NCI-H2227 treated with DMSO at 0.1 percent for 48 hours (cell line): ENCODE data around the gene DACH1.

Experiments
- DNase-seq: peaks from one replicate; lab custom pipeline; 2025; lab: John Stamatoyannopoulos, UW

DACH1 gene

DNA sequence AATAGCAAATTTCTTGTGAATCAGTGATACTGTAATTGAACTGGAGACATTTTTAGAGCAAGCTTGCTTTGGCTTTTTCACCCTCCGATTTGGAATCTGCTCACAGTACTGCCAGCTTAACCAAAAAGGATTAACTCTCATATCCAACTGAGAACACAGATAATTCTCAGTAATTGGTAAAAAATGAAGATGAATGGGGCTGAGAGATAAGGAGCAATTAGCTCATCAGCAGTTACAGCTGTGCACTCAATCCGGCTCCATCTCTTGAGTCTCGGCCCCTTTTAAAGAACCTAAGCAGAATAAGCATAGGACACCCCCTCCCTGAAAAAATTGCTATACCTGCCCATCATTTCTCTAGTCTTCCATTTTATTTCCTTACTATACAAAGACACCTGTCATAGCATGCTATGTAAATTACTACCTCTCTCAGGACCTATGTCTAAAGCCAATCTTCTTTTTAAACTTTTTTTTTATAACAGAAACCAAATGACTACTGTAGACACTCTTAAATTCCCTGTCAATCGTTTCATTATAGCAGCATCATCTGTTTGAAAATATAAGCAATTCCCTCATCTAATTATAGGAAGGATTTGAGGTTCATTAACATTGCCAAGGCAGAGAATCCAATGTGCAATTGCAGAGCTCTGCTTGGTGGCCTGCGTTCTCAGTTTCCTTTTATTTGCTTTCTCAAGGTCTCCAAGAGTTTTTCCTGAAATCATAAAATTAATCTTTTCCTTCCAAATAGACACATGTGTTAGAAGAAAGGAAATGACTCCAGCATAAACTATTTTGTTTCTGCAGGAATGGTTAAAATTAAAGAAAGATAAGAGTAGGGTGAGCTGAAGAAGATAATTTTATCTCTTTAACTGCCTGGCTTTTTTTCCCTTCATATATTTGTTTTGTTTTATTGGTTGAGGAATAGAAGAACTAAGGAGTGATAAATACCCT is 242.1 kb downstream of the DACH1 start:
- peak; percentile 12 for DNase-seq

GRCh38 chr13:71621174-71622124 is 245.6 kb downstream of the DACH1 start:
- peak; percentile 91 for DNase-seq

GRCh38 chr13:71619096-71619495 is 247.9 kb downstream of the DACH1 start:
- DNase-seq = no peak

- no peak for DNase-seq
These were observed 248.8 kb downstream of the DACH1 start for GRCh38 chr13:71618159-71618558.

- DNase-seq = no peak
These were observed 249.7 kb downstream of the DACH1 start for GRCh38 chr13:71617265-71617664.

GRCh38 chr13:71613066-71613745 is 253.8 kb downstream of the DACH1 start:
- no peak for DNase-seq

- DNase-seq = no peak
These were observed 255.7 kb downstream of the DACH1 start for GRCh38 chr13:71611292-71611691.

DNA sequence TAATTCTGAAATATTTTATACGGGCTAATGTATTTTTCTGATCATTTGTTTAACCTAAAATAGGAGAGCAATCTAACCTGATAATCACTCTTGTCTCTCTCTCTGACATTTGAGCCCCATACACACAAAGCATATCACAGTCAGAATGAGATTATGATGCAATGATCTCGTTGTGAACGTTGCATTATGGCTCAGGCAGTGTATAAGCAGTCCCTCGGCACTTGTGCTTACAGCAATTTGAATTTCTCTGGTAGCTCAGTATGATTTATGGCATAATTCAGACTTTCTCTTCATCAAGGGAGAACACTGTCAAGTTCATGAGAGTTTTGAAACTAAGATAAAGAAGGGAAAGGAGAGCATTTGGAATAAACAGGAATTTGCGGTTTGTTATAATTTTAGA is 256.1 kb downstream of the DACH1 start:
- DNase-seq = no peak

DNA sequence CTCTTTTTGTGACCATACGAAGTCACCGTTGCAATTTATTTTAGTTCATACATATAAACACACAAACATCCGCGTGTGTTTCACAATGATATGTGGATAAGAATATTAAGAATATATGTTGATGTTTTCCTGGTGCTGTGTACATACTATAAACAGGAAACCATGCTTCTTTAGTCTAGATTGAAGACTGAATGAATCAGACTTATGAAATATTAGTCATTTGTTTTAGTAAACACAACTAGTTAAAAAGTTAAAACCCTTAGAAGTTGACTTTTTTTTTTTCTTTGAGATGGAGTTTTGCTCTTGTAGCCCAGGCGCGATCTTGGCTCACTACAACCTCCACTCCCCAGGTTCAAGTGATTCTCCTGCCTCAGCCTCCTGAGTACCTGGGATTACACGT is 257.7 kb downstream of the DACH1 start:
- DNase-seq = no peak

- DNase-seq = no peak
These were observed 259.4 kb downstream of the DACH1 start for GRCh38 chr13:71607575-71607974.

GRCh38 chr13:71606818-71607217 is 260.2 kb downstream of the DACH1 start:
- no peak for DNase-seq

GRCh38 chr13:71605744-71606143 is 261.3 kb downstream of the DACH1 start:
- no peak for DNase-seq

GRCh38 chr13:71603255-71603654 is 263.7 kb downstream of the DACH1 start:
- DNase-seq = no peak

- DNase-seq = peak; percentile 20
These were observed 264.7 kb downstream of the DACH1 start for GRCh38 chr13:71602344-71602743.

GRCh38 chr13:71597150-71597549 is 269.9 kb downstream of the DACH1 start:
- no peak for DNase-seq

- no peak for DNase-seq
These were observed 270.9 kb downstream of the DACH1 start for GRCh38 chr13:71596116-71596515.

- DNase-seq = no peak
These were observed 273.4 kb downstream of the DACH1 start for GRCh38 chr13:71593566-71593965.

GRCh38 chr13:71591374-71591773 is 275.6 kb downstream of the DACH1 start:
- no peak for DNase-seq

GRCh38 chr13:71590654-71591148 is 276.3 kb downstream of the DACH1 start:
- DNase-seq = no peak

- DNase-seq = no peak
These were observed 278.0 kb downstream of the DACH1 start for GRCh38 chr13:71589032-71589431.

GRCh38 chr13:71587817-71588216 is 279.2 kb downstream of the DACH1 start:
- DNase-seq = no peak

GRCh38 chr13:71587193-71587592 is 279.8 kb downstream of the DACH1 start:
- no peak for DNase-seq
